T-helper 2 cell (primary cell): ENCODE data around the gene MLXIP.
"Not testable (repeated sequence)": the region's sequence is repeated elsewhere in the genome, so short reads cannot be mapped to it uniquely, and the experiment has no call there.

ENCODE experiments used
- DNase-seq, 5 experiments: peaks; one replicate each; pipeline versions ENCODE4 v3.0.0 to v3.0.0-alpha.2; 2012 to 2022

Gene MLXIP

GRCh38 chr12:122097927-122098756 lies 19.6 kb downstream of the MLXIP start:
- no peak for DNase-seq

GRCh38 chr12:122099280-122099749 lies 20.8 kb downstream of the MLXIP start:
- DNase-seq: no peak

- peak in 1 of 5 experiments; percentile 31 for DNase-seq
Observed at GRCh38 chr12:122099856-122100255, 21.3 kb downstream of the MLXIP start.

GRCh38 chr12:122100568-122100967 lies 22.0 kb downstream of the MLXIP start:
- no peak for DNase-seq

GRCh38 chr12:122102331-122102730 lies 23.8 kb downstream of the MLXIP start:
- DNase-seq: no peak

- peak in 1 of 5 experiments; percentile 22 for DNase-seq
Observed at GRCh38 chr12:122104844-122105243, 26.3 kb downstream of the MLXIP start.

- not testable (repeated sequence) for DNase-seq
Observed at GRCh38 chr12:122105496-122105895, 26.9 kb downstream of the MLXIP start.

- DNase-seq: no peak
Observed at GRCh38 chr12:122106843-122107242, 28.3 kb downstream of the MLXIP start.

- DNase-seq: no peak
Observed at GRCh38 chr12:122107261-122107660, 28.7 kb downstream of the MLXIP start.

- peak in 1 of 5 experiments; percentile 60 for DNase-seq
Observed at GRCh38 chr12:122111089-122111641, 32.6 kb downstream of the MLXIP start.

GRCh38 chr12:122116707-122117535 lies 38.4 kb downstream of the MLXIP start:
- DNase-seq: no peak

GRCh38 chr12:122117979-122118378 lies 39.4 kb downstream of the MLXIP start:
- DNase-seq: no peak

- not testable (repeated sequence) for DNase-seq
Observed at GRCh38 chr12:122121341-122121740, 42.8 kb downstream of the MLXIP start.

- no peak for DNase-seq
Observed at GRCh38 chr12:122121745-122122144, 43.2 kb downstream of the MLXIP start.

GRCh38 chr12:122123051-122123760 lies 44.6 kb downstream of the MLXIP start:
- DNase-seq: peak; percentile 27 to 60 (median 50)

- DNase-seq: no peak
Observed at GRCh38 chr12:122123761-122124145, 45.2 kb downstream of the MLXIP start.

GRCh38 chr12:122124370-122124769 lies 45.8 kb downstream of the MLXIP start:
- DNase-seq: no peak

GRCh38 chr12:122125452-122126341 lies 47.1 kb downstream of the MLXIP start:
- DNase-seq: no peak

GRCh38 chr12:122126342-122126635 lies 47.7 kb downstream of the MLXIP start:
- DNase-seq: no peak

- DNase-seq: no peak
Observed at GRCh38 chr12:122126713-122127597, 48.4 kb downstream of the MLXIP start.

GRCh38 chr12:122127839-122128238 lies 49.3 kb downstream of the MLXIP start:
- DNase-seq: no peak
